HUES6 (cell line): ENCODE measurements around the gene CCAR1.
"Not testable (repeated sequence)": the region's sequence is repeated elsewhere in the genome, so short reads cannot be mapped to it uniquely, and the experiment has no call there.

Source experiments
- H3K27ac ChIP-seq: 2 replicates; pipeline ENCODE4 v1.7.0; 2013; ENCODE audit warnings: low read depth, mild to moderate bottlenecking, low read length, inconsistent platforms
- H3K27me3 ChIP-seq: 2 replicates; pipeline ENCODE4 v1.6.1; 2013; ENCODE audit warnings: low read length; ENCODE audit not compliant: control insufficient read depth, insufficient read depth
- H3K36me3 ChIP-seq: 2 replicates; pipeline ENCODE4 v1.6.1; 2013; ENCODE audit warnings: low read length; ENCODE audit not compliant: control insufficient read depth, insufficient read depth
- H3K4me1 ChIP-seq: 2 replicates; pipeline ENCODE4 v1.6.1; 2013; ENCODE audit warnings: low read length; ENCODE audit not compliant: control insufficient read depth, insufficient read depth
- H3K4me3 ChIP-seq: 2 replicates; pipeline ENCODE4 v1.5.1; 2013; ENCODE audit warnings: low read depth, low read length
- H3K9ac ChIP-seq: one replicate; pipeline ENCODE4 v1.6.1; 2013; ENCODE audit warnings: mild to moderate bottlenecking, low read length
- H3K9me3 ChIP-seq: 2 replicates; pipeline ENCODE4 v1.6.1; 2013; ENCODE audit warnings: low read depth, low read length; ENCODE audit not compliant: control insufficient read depth, insufficient read depth

Gene CCAR1

GRCh38 chr10:68759967-68760366, 38.9 kb downstream of the CCAR1 start:
- no peak overlapping the region for H3K4me3 ChIP-seq
- peak overlapping the region; percentile 23; the same call in 1 of the 2 replicates for H3K27ac ChIP-seq
- no peaks in the 10 kb centered on the region for H3K9me3 ChIP-seq
- H3K4me1 ChIP-seq, result no peaks in the 10 kb centered on the region
- peaks cover 94% of the 10 kb centered on the region for H3K36me3 ChIP-seq
- no peak overlapping the region for H3K9ac ChIP-seq
- no peaks in the 10 kb centered on the region for H3K27me3 ChIP-seq

GRCh38 chr10:68767407-68767806, 46.4 kb downstream of the CCAR1 start:
- not testable (repeated sequence) for H3K4me3 ChIP-seq, H3K9me3 ChIP-seq, H3K27me3 ChIP-seq, H3K9ac ChIP-seq, H3K4me1 ChIP-seq, H3K27ac ChIP-seq
- peaks cover 98% of the 10 kb centered on the region for H3K36me3 ChIP-seq

- Histone ChIP-seq H3K4me3 (no peak overlapping the region), H3K9ac (no peak overlapping the region), H3K27ac (no peak overlapping the region), H3K4me1 (no peaks in the 10 kb centered on the region), H3K36me3 (peaks cover 84% of the 10 kb centered on the region), H3K9me3 (no peaks in the 10 kb centered on the region), H3K27me3 (no peaks in the 10 kb centered on the region)
Observed at GRCh38 chr10:68781613-68782574, 60.9 kb downstream of the CCAR1 start.

GRCh38 chr10:68784476-68784875, 63.4 kb downstream of the CCAR1 start:
- Histone ChIP-seq H3K27ac (no peak overlapping the region), H3K4me3 (no peak overlapping the region), H3K36me3 (peaks cover 85% of the 10 kb centered on the region)

GRCh38 chr10:68787813-68788212, 66.8 kb downstream of the CCAR1 start:
- Histone ChIP-seq H3K36me3 (peaks cover 85% of the 10 kb centered on the region), H3K4me3 (no peak overlapping the region), H3K4me1 (no peaks in the 10 kb centered on the region), H3K27ac (no peak overlapping the region), H3K9ac (no peak overlapping the region), H3K9me3 (no peaks in the 10 kb centered on the region), H3K27me3 (no peaks in the 10 kb centered on the region)

More at GRCh38 chr10:68784476-68784875, 63.4 kb downstream of the CCAR1 start:
- H3K27me3 ChIP-seq, result no peaks in the 10 kb centered on the region
- H3K4me1 ChIP-seq, result no peaks in the 10 kb centered on the region
- no peak overlapping the region for H3K9ac ChIP-seq
- H3K9me3 ChIP-seq, result no peaks in the 10 kb centered on the region

DNA sequence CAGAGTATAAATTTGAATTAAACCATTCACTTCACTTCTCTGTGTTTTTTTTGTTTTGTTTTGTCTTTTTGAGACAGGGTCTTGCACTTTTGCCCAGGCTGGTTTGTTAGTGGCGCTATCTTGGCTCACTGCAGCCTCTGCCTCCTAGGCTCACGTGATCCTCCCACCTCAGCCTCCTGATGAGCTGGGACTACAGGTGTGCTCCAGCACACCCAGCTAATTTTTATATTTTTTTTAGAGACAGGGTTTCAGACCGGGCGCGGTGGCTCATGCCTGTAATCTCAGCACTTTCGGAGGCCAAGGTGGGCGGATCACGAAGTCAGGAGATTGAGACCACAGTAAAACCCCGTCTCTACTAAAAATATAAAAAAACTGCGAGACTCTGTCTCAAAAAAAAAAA, 69.4 kb downstream of the CCAR1 start:
- Histone ChIP-seq H3K4me3 (no peak overlapping the region), H3K27ac (no peak overlapping the region), H3K4me1 (no peaks in the 10 kb centered on the region), H3K9me3 (no peaks in the 10 kb centered on the region), H3K36me3 (peaks cover 90% of the 10 kb centered on the region), H3K27me3 (no peaks in the 10 kb centered on the region), H3K9ac (no peak overlapping the region)

GRCh38 chr10:68792115-68792514, 71.1 kb downstream of the CCAR1 start:
- Histone ChIP-seq H3K9ac (no peak overlapping the region), H3K9me3 (no peaks in the 10 kb centered on the region), H3K4me1 (no peaks in the 10 kb centered on the region), H3K4me3 (no peak overlapping the region), H3K36me3 (peaks cover 87% of the 10 kb centered on the region), H3K27me3 (no peaks in the 10 kb centered on the region), H3K27ac (no peak overlapping the region)

- Histone ChIP-seq H3K4me1 (no peaks in the 10 kb centered on the region), H3K36me3 (peaks cover 58% of the 10 kb centered on the region), H3K4me3 (no peak overlapping the region), H3K27ac (no peak overlapping the region), H3K9me3 (no peaks in the 10 kb centered on the region), H3K9ac (no peak overlapping the region), H3K27me3 (no peaks in the 10 kb centered on the region)
Observed at GRCh38 chr10:68795886-68796532, 75.0 kb downstream of the CCAR1 start.

DNA sequence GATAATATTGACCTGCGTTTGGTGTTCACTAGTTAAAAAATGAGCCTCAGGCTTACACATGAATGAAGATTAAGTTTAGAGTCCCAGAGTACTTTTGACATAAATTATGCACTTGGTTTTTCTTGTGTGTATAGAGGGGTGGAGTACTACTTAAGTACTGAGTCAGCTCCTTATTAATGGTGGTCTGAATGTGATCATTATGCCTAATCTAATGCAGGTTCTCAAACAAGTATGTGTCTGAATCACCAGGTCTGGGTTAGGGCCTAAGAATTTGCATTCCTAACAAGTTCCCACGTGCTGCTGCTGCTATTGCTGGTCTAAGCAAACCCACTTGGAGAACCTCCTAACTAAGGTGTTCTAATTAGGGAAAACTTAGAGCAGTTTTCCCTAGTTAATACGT, 75.6 kb downstream of the CCAR1 start:
- Histone ChIP-seq H3K36me3 (peaks cover 53% of the 10 kb centered on the region), H3K9ac (no peak overlapping the region), H3K9me3 (no peaks in the 10 kb centered on the region), H3K27me3 (no peaks in the 10 kb centered on the region), H3K4me1 (no peaks in the 10 kb centered on the region), H3K4me3 (no peak overlapping the region), H3K27ac (no peak overlapping the region)

DNA sequence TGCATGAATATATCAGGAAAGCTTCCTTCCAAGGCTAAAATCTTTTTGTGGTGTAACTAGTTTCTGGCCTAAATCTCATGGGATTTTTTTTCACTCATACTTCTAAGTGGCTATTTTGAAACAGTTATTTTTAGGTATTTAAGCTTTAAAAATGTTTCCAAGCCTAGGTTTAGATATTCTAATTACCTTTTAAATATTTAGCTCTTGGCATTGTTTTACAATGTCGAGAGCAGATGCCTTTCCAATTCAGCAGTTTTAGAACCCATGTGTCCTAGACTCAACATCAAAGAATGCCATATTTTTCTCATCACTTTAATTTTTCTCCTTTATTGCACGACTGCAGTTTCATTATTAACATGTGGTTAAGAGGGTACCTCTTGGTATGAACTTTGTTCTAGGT, 79.2 kb downstream of the CCAR1 start:
- H3K36me3 ChIP-seq, result peaks cover 22% of the 10 kb centered on the region
- no peak overlapping the region for H3K9ac ChIP-seq
- H3K9me3 ChIP-seq, result no peaks in the 10 kb centered on the region
- no peak overlapping the region for H3K4me3 ChIP-seq
- H3K27me3 ChIP-seq, result no peaks in the 10 kb centered on the region
- H3K4me1 ChIP-seq, result no peaks in the 10 kb centered on the region
- H3K27ac ChIP-seq, result no peak overlapping the region

- H3K9me3 ChIP-seq, result no peaks in the 10 kb centered on the region
- H3K4me3 ChIP-seq, result no peak overlapping the region
- no peak overlapping the region for H3K9ac ChIP-seq
- H3K27ac ChIP-seq, result no peak overlapping the region
- H3K4me1 ChIP-seq, result no peaks in the 10 kb centered on the region
- H3K27me3 ChIP-seq, result no peaks in the 10 kb centered on the region
- no peaks in the 10 kb centered on the region for H3K36me3 ChIP-seq
Observed at GRCh38 chr10:68804692-68805091, 83.7 kb downstream of the CCAR1 start.
